WERI-Rb-1 (cell line): Measurements from ENCODE around the gene CORIN.

Experiments used
- DNase-seq: peaks from one replicate; pipeline ENCODE4 v3.0.0-alpha.2; 2020
- H3K27ac ChIP-seq: fragments of 250-450 bp; sonication (Bioruptor Pico); 2 replicates; pipeline ENCODE4 v1.5.1; 2020; ENCODE audit warnings: mild to moderate bottlenecking, moderate library complexity
- H3K27me3 ChIP-seq: fragments of 250-450 bp; sonication (Bioruptor Pico); 2 replicates; pipeline ENCODE4 v1.5.1; 2021; ENCODE audit warnings: mild to moderate bottlenecking, low read depth, moderate library complexity; ENCODE audit not compliant: insufficient read depth, severe bottlenecking
- H3K36me3 ChIP-seq: fragments of 250-450 bp; sonication (Bioruptor Pico); 2 replicates; pipeline ENCODE4 v1.5.1; 2020; ENCODE audit warnings: mild to moderate bottlenecking, moderate library complexity
- H3K4me3 ChIP-seq: 2 replicates; pipeline ENCODE4 v1.5.1; 2011; ENCODE audit warnings: low read depth, mild to moderate bottlenecking, control low read depth, low read length
- H3K9me3 ChIP-seq: fragments of 250-450 bp; sonication (Bioruptor Pico); 2 replicates; pipeline ENCODE4 v1.5.1; 2021; ENCODE audit warnings: mild to moderate bottlenecking, moderate library complexity; ENCODE audit not compliant: severe bottlenecking
- CTCF ChIP-seq: IDR thresholded peaks from 2 replicates; pipeline ENCODE4 v1.5.1; 2011; ENCODE audit warnings: low read depth, mild to moderate bottlenecking, control low read depth, inconsistent platforms, low read length

CORIN gene

GRCh38 chr4:47668810-47669408 is 169.0 kb downstream of the CORIN start:
- H3K4me3 ChIP-seq = no peak overlapping the region
- no peaks in the 10 kb centered on the region for H3K27me3 ChIP-seq
- H3K27ac ChIP-seq = no peak overlapping the region
- no peaks in the 10 kb centered on the region for H3K9me3 ChIP-seq
- DNase-seq = peak; percentile 16
- TF ChIP-seq CTCF = peak; percentile 51
- no peaks in the 10 kb centered on the region for H3K36me3 ChIP-seq

- H3K36me3 ChIP-seq = no peaks in the 10 kb centered on the region
Measured at GRCh38 chr4:47668256-47668655, 169.6 kb downstream of the CORIN start.

GRCh38 chr4:47667552-47667951 is 170.3 kb downstream of the CORIN start:
- no peaks in the 10 kb centered on the region for H3K27me3 ChIP-seq
- H3K36me3 ChIP-seq = no peaks in the 10 kb centered on the region
- H3K4me3 ChIP-seq = no peak overlapping the region
- DNase-seq = no peak
- no peak for TF ChIP-seq CTCF
- no peak overlapping the region for H3K27ac ChIP-seq
- no peaks in the 10 kb centered on the region for H3K9me3 ChIP-seq

More at GRCh38 chr4:47668256-47668655, 169.6 kb downstream of the CORIN start:
- DNase-seq = no peak
- no peak overlapping the region for H3K4me3 ChIP-seq
- TF ChIP-seq CTCF = no peak
- no peaks in the 10 kb centered on the region for H3K27me3 ChIP-seq
- no peaks in the 10 kb centered on the region for H3K9me3 ChIP-seq
- H3K27ac ChIP-seq = no peak overlapping the region

- no peaks in the 10 kb centered on the region for H3K27me3 ChIP-seq
- H3K27ac ChIP-seq = no peak overlapping the region
- no peak overlapping the region for H3K4me3 ChIP-seq
- no peaks in the 10 kb centered on the region for H3K36me3 ChIP-seq
- H3K9me3 ChIP-seq = no peaks in the 10 kb centered on the region
- TF ChIP-seq CTCF = no peak
- DNase-seq = no peak
Measured at GRCh38 chr4:47664051-47664826, 173.6 kb downstream of the CORIN start.

GRCh38 chr4:47662975-47663374 is 174.9 kb downstream of the CORIN start:
- DNase-seq = peak; percentile 45

More at GRCh38 chr4:47662975-47663374, 174.9 kb downstream of the CORIN start:
- H3K4me3 ChIP-seq = no peak overlapping the region
- H3K27me3 ChIP-seq = no peaks in the 10 kb centered on the region
- TF ChIP-seq CTCF = peak; percentile 29; the same call in 1 of the 2 replicates
- H3K27ac ChIP-seq = no peak overlapping the region
- H3K36me3 ChIP-seq = no peaks in the 10 kb centered on the region
- H3K9me3 ChIP-seq = no peaks in the 10 kb centered on the region
